IMR-90 (cell line): ENCODE data around the gene XKR7. TPM values are rescaled to one million over a fixed set of nuclear protein-coding genes. Genes with fewer than 3 reads are reported as not detected.
A peak's percentile ranks its signal among the peaks of the same experiment; 100 is the strongest.

Source experiments
- ATAC-seq: fragments of 200-7000 bp; cut with Tn5 transposase; 2 replicates; pipeline ENCODE4 v1.9.1; 2020; ENCODE audit warnings: low read depth, mild to moderate bottlenecking, moderate library complexity
- BruUV-seq: library from RNA; stranded (reverse); fragments of 400-500 nt; replicated peaks from 2 replicates; lab custom pipeline; 2021; lab: Mats Ljungman, UMichigan
- CTCF ChIA-PET: fragments of 300-600 bp; formaldehyde crosslinking; extraction: SDS; loops from one replicate; lab custom pipeline; 2021; ENCODE audit warnings: antibody characterized with exemption; lab: Yijun Ruan, JAX
- POLR2A ChIA-PET: fragments of 300-600 bp; sonication (Branson Sonifier 250); formaldehyde crosslinking; loops from one replicate; lab custom pipeline; 2022; ENCODE audit warnings: antibody characterized with exemption; ENCODE audit not compliant: unreplicated experiment; lab: Charles Lee
- DNase-seq: peaks from one replicate; pipeline ENCODE4 v3.0.0; 2013
- H2AFZ ChIP-seq: replicated peaks from 2 replicates; pipeline ENCODE3; 2013; ENCODE audit warnings: low read length, mild to moderate bottlenecking; ENCODE audit not compliant: poor library complexity
- H2AK5ac ChIP-seq: 2 replicates; pipeline ENCODE4 v1.6.1; 2013; ENCODE audit warnings: low read depth, low read length, inconsistent platforms
- H2AK9ac ChIP-seq: replicated peaks from 2 replicates; pipeline ENCODE3; 2013; ENCODE audit warnings: mild to moderate bottlenecking, low read depth, low read length, moderate library complexity; ENCODE audit not compliant: poor library complexity
- H2BK120ac ChIP-seq: 2 replicates; pipeline ENCODE4 v1.6.1; 2013; ENCODE audit warnings: low read depth, low read length, inconsistent platforms
- H2BK15ac ChIP-seq: 3 replicates; pipeline ENCODE4 v1.6.1; 2013; ENCODE audit warnings: low read depth, low read length, inconsistent platforms
- H2BK20ac ChIP-seq: 2 replicates; pipeline ENCODE4 v1.6.1; 2013; ENCODE audit warnings: low read depth, mild to moderate bottlenecking, inconsistent platforms, low read length, moderate library complexity
- H2BK5ac ChIP-seq: 2 replicates; pipeline ENCODE4 v1.6.1; 2013; ENCODE audit warnings: mild to moderate bottlenecking, low read depth, low read length, inconsistent platforms; ENCODE audit not compliant: poor library complexity, severe bottlenecking
- H3K14ac ChIP-seq: replicated peaks from 2 replicates; pipeline ENCODE4 v1.6.1; 2013; ENCODE audit warnings: low read depth, low read length, inconsistent platforms
- H3K18ac ChIP-seq: 2 replicates; pipeline ENCODE4 v1.6.1; 2013; ENCODE audit warnings: low read depth, low read length, control low read depth
- H3K23ac ChIP-seq: 2 replicates; pipeline ENCODE4 v1.6.1; 2013; ENCODE audit warnings: low read depth, low read length, inconsistent platforms
- H3K27ac ChIP-seq: 2 replicates; pipeline ENCODE4 v1.5.1; 2013; ENCODE audit warnings: mild to moderate bottlenecking, control low read depth, low read length; ENCODE audit not compliant: insufficient read depth
- H3K27me3 ChIP-seq: 2 replicates; pipeline ENCODE4 v1.6.1; 2013; ENCODE audit warnings: low read length; ENCODE audit not compliant: control insufficient read depth, insufficient read depth
- H3K36me3 ChIP-seq: 2 replicates; pipeline ENCODE4 v1.6.1; 2013; ENCODE audit warnings: low read length, mixed read lengths; ENCODE audit not compliant: control insufficient read depth, insufficient read depth
- H3K4ac ChIP-seq: 2 replicates; pipeline ENCODE4 v1.6.1; 2013; ENCODE audit warnings: low read depth, low read length, inconsistent platforms
- H3K4me1 ChIP-seq: 2 replicates; pipeline ENCODE4 v1.6.1; 2013; ENCODE audit warnings: low read length, mixed read lengths; ENCODE audit not compliant: control insufficient read depth, insufficient read depth
- H3K4me2 ChIP-seq: 2 replicates; pipeline ENCODE4 v1.6.1; 2013; ENCODE audit warnings: low read depth, mild to moderate bottlenecking, control low read depth, low read length, moderate library complexity
- H3K4me3 ChIP-seq: 2 replicates; pipeline ENCODE4 v1.5.1; 2013; ENCODE audit warnings: low read depth, mild to moderate bottlenecking, control low read depth, low read length, moderate library complexity; ENCODE audit not compliant: insufficient read depth
- H3K56ac ChIP-seq: 2 replicates; pipeline ENCODE4 v1.6.1; 2013; ENCODE audit warnings: low read length, inconsistent platforms; ENCODE audit not compliant: insufficient read depth; ENCODE audit errors: extremely low read depth
- H3K79me1 ChIP-seq, 2 experiments: 2 replicates each; pipeline ENCODE4 v1.6.1; 2013; ENCODE audit warnings: low read length in 2 of 2, inconsistent platforms in 1 of 2, low read depth in 1 of 2
- H3K9ac ChIP-seq: 2 replicates; pipeline ENCODE4 v1.6.1; 2013; ENCODE audit warnings: low read depth, low read length, control low read depth
- H3K9me1 ChIP-seq: 2 replicates; pipeline ENCODE4 v1.6.1; 2013; ENCODE audit warnings: low read length, inconsistent platforms; ENCODE audit not compliant: insufficient read depth
- H3K9me3 ChIP-seq: 2 replicates; pipeline ENCODE4 v1.6.1; 2013; ENCODE audit warnings: low read length; ENCODE audit not compliant: control insufficient read depth, insufficient read depth
- H4K20me1 ChIP-seq: 2 replicates; pipeline ENCODE4 v1.6.1; 2013; ENCODE audit warnings: low read length, inconsistent platforms; ENCODE audit not compliant: insufficient read depth
- H4K5ac ChIP-seq: 2 replicates; pipeline ENCODE4 v1.6.1; 2013; ENCODE audit warnings: mild to moderate bottlenecking, low read depth, low read length, control low read depth
- H4K8ac ChIP-seq, 2 experiments: 2 replicates each; pipeline ENCODE4 v1.6.1; 2013; ENCODE audit warnings: low read depth in 2 of 2, low read length in 2 of 2, control low read depth in 1 of 2, inconsistent platforms in 1 of 2
- H4K91ac ChIP-seq: 2 replicates; pipeline ENCODE4 v1.6.1; 2013; ENCODE audit warnings: low read depth, low read length, inconsistent platforms; ENCODE audit not compliant: insufficient read depth
- BHLHE40 ChIP-seq: fragments of 150-350 bp; IDR thresholded peaks from 2 replicates; pipeline ENCODE4 v1.6.1; 2016; ENCODE audit warnings: mild to moderate bottlenecking, low read depth, low read length
- CTCF ChIP-seq: conservative IDR thresholded peaks from 2 replicates; pipeline ENCODE4 v1.5.1; 2012; ENCODE audit warnings: mild to moderate bottlenecking, low read depth, low read length, improper control_type of control experiment
- RAD21 ChIP-seq: IDR thresholded peaks from 2 replicates; pipeline ENCODE4 v1.6.1; 2012; ENCODE audit warnings: low read length, improper control_type of control experiment
- SMC3 ChIP-seq: fragments of 150-350 bp; IDR thresholded peaks from 2 replicates; pipeline ENCODE4 v1.6.1; 2016; ENCODE audit warnings: low read depth, mild to moderate bottlenecking, antibody characterized with exemption, low read length, moderate library complexity
- WGBS, 2 experiments: methylation state at CpG; one replicate each; pipeline versions ENCODE4 v1.1.5 to v1.1.7; 2013; ENCODE audit warnings: missing lambda C conversion rate in 2 of 2; ENCODE audit not compliant: insufficient read length in 1 of 2; ENCODE audit errors: extremely low coverage in 2 of 2; 5-methylcytosine and 5-hydroxymethylcytosine counted together
- dilution Hi-C: fragments of 300-500 bp; cut with HindIII; formaldehyde crosslinking; loops from one replicate; pipeline ENCODE4 v1.14.3; 2018; ENCODE audit warnings: low sequenced_read_pairs; ENCODE audit not compliant: unreplicated experiment
- in situ Hi-C: fragments of 300-500 bp; cut with MboI; formaldehyde crosslinking; loops from 3 replicates; pipeline ENCODE4 v1.14.3; 2019; ENCODE audit warnings: low sequenced_read_pairs, inconsistent platforms, mixed read lengths
- intact Hi-C: fragments of 100-400 bp; cut with micrococcal nuclease; formaldehyde crosslinking; loops from 2 replicates; pipeline ENCODE4 v1.10.0; 2022
- polyA plus RNA-seq, 3 experiments: library from polyadenylated mRNA; depleted of rRNA; stranded (reverse); fragments of >200 nt; gene quantifications; 2 replicates each; pipeline ENCODE4 v1.2.3, GENCODE V29; 2012; ENCODE audit warnings: low replicate concordance in 1 of 3
- total RNA-seq: library from RNA; depleted of rRNA; stranded (reverse); fragments of >200 nt; gene quantifications from 2 replicates; pipeline ENCODE4 v1.2.3, GENCODE V29; 2012

The XKR7 gene
- total and polyA plus RNA-seq, 2 of the 4 experiments (the other 2 are of a cell fraction) = not detected

GRCh38 chr20:32031007-32031958 lies 63.3 kb downstream of the XKR7 start:
- Histone ChIP-seq H3K56ac (no peak overlapping the region), H3K4me3 (no peak overlapping the region), H3K27me3 (peaks cover 75% of the 10 kb centered on the region), H2BK120ac (no peak overlapping the region), H3K4ac (no peak overlapping the region), H3K4me1 (no peaks in the 10 kb centered on the region), H3K23ac (no peak overlapping the region), H4K8ac (no peak overlapping the region), H3K36me3 (no peaks in the 10 kb centered on the region), H3K14ac (no peak overlapping the region), H3K18ac (no peak overlapping the region), H3K9ac (no peak overlapping the region), H2AK5ac (no peak overlapping the region), H3K9me3 (no peaks in the 10 kb centered on the region), H2BK20ac (no peak overlapping the region), H3K27ac (no peak overlapping the region), H2BK5ac (no peak overlapping the region), H2BK15ac (no peak overlapping the region), H4K5ac (no peak overlapping the region), H3K9me1 (no peaks in the 10 kb centered on the region), H2AFZ (peak overlapping the region; percentile 82), H3K79me1 (no peaks in the 10 kb centered on the region), H4K91ac (no peak overlapping the region), H4K20me1 (no peaks in the 10 kb centered on the region; the same call in 1 of the 2 replicates), H3K4me2 (peak overlapping the region; percentile 23; the same call in 1 of the 2 replicates), H2AK9ac (peak overlapping the region; percentile 44)
- BruUV-seq = no TSS peak
- intact Hi-C loops (loop anchor here (1.0 to 2.0 kb wide), 5 partner anchors 38 to 622 kb away; no protein-coding TSS in a partner anchor), in situ Hi-C loops (loop anchor here (5.0 kb wide), 1 partner anchor 209 kb away; no protein-coding TSS in a partner anchor), dilution Hi-C loops (no loop called here)
- POLR2A ChIA-PET = interaction anchor here (0.5 kb wide), 1 partner anchor 116 kb away, joined by 9 read pairs; no protein-coding TSS in a partner anchor
- TF ChIP-seq BHLHE40 (no peak), CTCF (peak; percentile 73), RAD21 (peak; percentile 71), SMC3 (peak; percentile 76)
- DNase-seq = peak; percentile 73
- 14% methylated on average over 22 of the region's 59 CpGs; no CpG with 5 or more reads in 1 of the 2 experiments for WGBS, 2 experiments
- peak; percentile 98 for ATAC-seq
- CTCF ChIA-PET = interaction anchor here (0.5 to 2.4 kb wide), 12 partner anchors 9 to 209 kb away, joined by 3 to 6 read pairs (median 3); no protein-coding TSS in a partner anchor
